GM21825 (cell line): ENCODE results near the gene CASZ1.

ENCODE experiments used
- ATAC-seq: cut with Tn5 transposase; IDR thresholded peaks from one replicate; pipeline ENCODE4 v1.9.1; 2021; ENCODE audit warnings: mild to moderate bottlenecking, moderate library complexity; ENCODE audit not compliant: unreplicated experiment

The CASZ1 gene

GRCh38 chr1:10776190-10776905, 20.1 kb downstream of the CASZ1 start:
- ATAC-seq, result no peak

GRCh38 chr1:10775763-10776162, 20.7 kb downstream of the CASZ1 start:
- no peak for ATAC-seq

- no peak for ATAC-seq
Observed at GRCh38 chr1:10774615-10775310, 21.7 kb downstream of the CASZ1 start.

GRCh38 chr1:10773851-10774614, 22.4 kb downstream of the CASZ1 start:
- no peak for ATAC-seq

GRCh38 chr1:10773376-10773775, 23.1 kb downstream of the CASZ1 start:
- no peak for ATAC-seq

- ATAC-seq, result no peak
Observed at GRCh38 chr1:10772711-10773110, 23.7 kb downstream of the CASZ1 start.

GRCh38 chr1:10771789-10772188, 24.7 kb downstream of the CASZ1 start:
- ATAC-seq, result no peak

GRCh38 chr1:10768552-10768951, 27.9 kb downstream of the CASZ1 start:
- no peak for ATAC-seq

GRCh38 chr1:10767282-10767681, 29.2 kb downstream of the CASZ1 start:
- ATAC-seq, result no peak

GRCh38 chr1:10765734-10766478, 30.5 kb downstream of the CASZ1 start:
- ATAC-seq, result no peak

GRCh38 chr1:10765304-10765703, 31.1 kb downstream of the CASZ1 start:
- no peak for ATAC-seq

- no peak for ATAC-seq
Observed at GRCh38 chr1:10764296-10764798, 32.1 kb downstream of the CASZ1 start.

- ATAC-seq, result no peak
Observed at GRCh38 chr1:10762875-10763274, 33.6 kb downstream of the CASZ1 start.

- no peak for ATAC-seq
Observed at GRCh38 chr1:10762153-10762523, 34.3 kb downstream of the CASZ1 start.

- ATAC-seq, result no peak
Observed at GRCh38 chr1:10761503-10762152, 34.8 kb downstream of the CASZ1 start.

- no peak for ATAC-seq
Observed at GRCh38 chr1:10760566-10761502, 35.6 kb downstream of the CASZ1 start.

GRCh38 chr1:10759413-10760200, 36.8 kb downstream of the CASZ1 start:
- no peak for ATAC-seq

GRCh38 chr1:10756842-10757241, 39.6 kb downstream of the CASZ1 start:
- no peak for ATAC-seq
